ENCODE data around the gene MPHOSPH8.
"Not testable (repeated sequence)": the region's sequence is repeated elsewhere in the genome, so short reads cannot be mapped to it uniquely, and the experiment has no call there.

DNA sequence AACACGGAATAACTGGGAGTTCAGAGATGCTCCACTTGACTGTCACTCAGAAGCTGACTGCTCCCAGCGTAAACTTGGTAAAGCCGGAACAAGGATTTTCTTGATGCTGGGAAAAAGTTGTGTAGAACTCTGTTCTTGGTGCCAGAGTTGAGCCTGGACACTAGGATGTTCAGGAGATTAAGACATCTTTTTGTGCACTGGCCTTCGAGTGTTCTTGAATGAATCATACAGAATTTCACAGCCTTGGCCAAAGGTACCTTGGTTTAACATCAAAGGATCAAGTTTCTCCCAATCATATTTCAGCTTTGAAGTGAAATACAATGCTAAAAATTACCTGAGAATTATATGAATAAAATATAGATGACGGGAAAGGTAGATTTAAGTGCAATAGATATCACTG, 67.5 kb downstream of the MPHOSPH8 start:
- TF ChIP-seq, protein P1, sequence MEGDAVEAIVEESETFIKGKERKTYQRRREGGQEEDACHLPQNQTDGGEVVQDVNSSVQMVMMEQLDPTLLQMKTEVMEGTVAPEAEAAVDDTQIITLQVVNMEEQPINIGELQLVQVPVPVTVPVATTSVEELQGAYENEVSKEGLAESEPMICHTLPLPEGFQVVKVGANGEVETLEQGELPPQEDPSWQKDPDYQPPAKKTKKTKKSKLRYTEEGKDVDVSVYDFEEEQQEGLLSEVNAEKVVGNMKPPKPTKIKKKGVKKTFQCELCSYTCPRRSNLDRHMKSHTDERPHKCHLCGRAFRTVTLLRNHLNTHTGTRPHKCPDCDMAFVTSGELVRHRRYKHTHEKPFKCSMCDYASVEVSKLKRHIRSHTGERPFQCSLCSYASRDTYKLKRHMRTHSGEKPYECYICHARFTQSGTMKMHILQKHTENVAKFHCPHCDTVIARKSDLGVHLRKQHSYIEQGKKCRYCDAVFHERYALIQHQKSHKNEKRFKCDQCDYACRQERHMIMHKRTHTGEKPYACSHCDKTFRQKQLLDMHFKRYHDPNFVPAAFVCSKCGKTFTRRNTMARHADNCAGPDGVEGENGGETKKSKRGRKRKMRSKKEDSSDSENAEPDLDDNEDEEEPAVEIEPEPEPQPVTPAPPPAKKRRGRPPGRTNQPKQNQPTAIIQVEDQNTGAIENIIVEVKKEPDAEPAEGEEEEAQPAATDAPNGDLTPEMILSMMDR (IDR thresholded peaks at IDR 0.05 in 8 of 11, conservative IDR thresholded peaks at IDR 0.05 in 3 of 11): not testable (repeated sequence)
- TF ChIP-seq POLR2AphosphoS5, POLR2A (IDR thresholded peaks at IDR 0.05): not testable (repeated sequence)

Measured in spleen (tissue), 7 donors.